Mammary epithelial cell (primary cell): Measurements from ENCODE around the gene CAPS.

Experiments
- CTCF ChIP-seq, 2 donors: IDR thresholded peaks in 1 of 2; conservative IDR thresholded peaks in 1 of 2; 2 replicates each; pipeline ENCODE4 v1.5.1; 2011 to 2012; ENCODE audit warnings: inconsistent platforms in 2 of 2, low read length in 2 of 2, mild to moderate bottlenecking in 2 of 2, control low read depth in 1 of 2, low read depth in 1 of 2; ENCODE audit not compliant: insufficient read depth in 1 of 2; ENCODE audit errors: extremely low read depth in 1 of 2
- EZH2 ChIP-seq: IDR thresholded peaks from 2 replicates; pipeline ENCODE4 v1.6.1; 2012; ENCODE audit warnings: low read length, inconsistent platforms, borderline replicate concordance

GRCh38 chr19:5865772-5866171 lies 48.3 kb upstream of the CAPS start:
- TF ChIP-seq CTCF (conservative IDR thresholded peaks at IDR 0.05 in 1 of 2, IDR thresholded peaks at IDR 0.05 in 1 of 2; ENCODE audit: extremely low read depth in 1 of 2, insufficient read depth in 1 of 2, low read depth in 1 of 2, low read length in 2 of 2) (no peak), EZH2 (no peak)
